Chondrocyte (in vitro differentiated cells): Measurements from ENCODE around the gene RUBCNL. TPM values are rescaled to one million over a fixed set of nuclear protein-coding genes. Genes with fewer than 3 reads are reported as not detected.

ENCODE experiments used
- DNase-seq: peaks from one replicate; pipeline ENCODE4 v3.0.0; 2021; ENCODE audit warnings: mixed read lengths, low spot score
- H3K27ac Mint-ChIP-seq: one replicate; pipeline ENCODE4 v1.8.0; 2021; ENCODE audit warnings: mild to moderate bottlenecking, moderate library complexity, mixed read lengths; ENCODE audit not compliant: unreplicated experiment
- H3K27me3 Mint-ChIP-seq: 2 replicates; pipeline ENCODE4 v1.8.0; 2021; ENCODE audit warnings: low read depth, mixed read lengths
- H3K36me3 Mint-ChIP-seq: 2 replicates; pipeline ENCODE4 v1.8.0; 2021; ENCODE audit warnings: low read depth, mixed read lengths
- H3K4me1 Mint-ChIP-seq: 2 replicates; pipeline ENCODE4 v1.8.0; 2021; ENCODE audit warnings: low read depth, mild to moderate bottlenecking, mixed read lengths
- H3K4me3 Mint-ChIP-seq: one replicate; pipeline ENCODE4 v1.8.0; 2021; ENCODE audit warnings: mild to moderate bottlenecking, moderate library complexity, mixed read lengths; ENCODE audit not compliant: unreplicated experiment
- H3K9me3 Mint-ChIP-seq: 2 replicates; pipeline ENCODE4 v1.8.0; 2021; ENCODE audit warnings: low read depth, mixed read lengths
- total RNA-seq: library from RNA; stranded (reverse); gene quantifications from 3 replicates; pipeline ENCODE4 v1.2.1, GENCODE V29; 2021
- TF ChIP-seq, protein P1 (sequence below): fragments of 200-600 bp; sonication (generic); IDR thresholded peaks from 2 replicates; pipeline ENCODE4 v1.5.0; 2021; ENCODE audit warnings: antibody characterized with exemption, mild to moderate bottlenecking, moderate library complexity

RUBCNL gene
- total RNA-seq, 1 donor from 2014 or later, result 2.0 TPM

DNA sequence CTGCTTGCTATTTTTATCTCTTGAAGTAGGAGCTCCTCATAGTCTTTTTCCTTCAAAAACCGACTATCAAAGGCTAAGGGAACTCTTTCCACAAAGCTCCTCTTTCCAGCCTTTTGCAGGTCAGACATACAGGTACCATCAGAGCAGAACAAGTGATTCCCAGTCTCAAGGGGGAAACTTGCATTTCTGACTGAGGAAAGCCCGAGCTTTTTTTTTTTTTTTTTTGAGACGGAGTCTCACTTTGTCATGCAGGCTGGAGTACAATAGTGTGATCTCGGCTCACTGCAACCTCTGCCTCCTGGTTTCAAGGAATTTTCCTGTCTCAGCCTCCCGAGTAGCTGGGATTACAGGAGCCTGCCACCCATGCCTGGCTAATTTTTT, 32.0 kb downstream of the RUBCNL start:
- H3K4me1 Mint-ChIP-seq, result peaks cover 29% of the 10 kb centered on the region
- peak overlapping the region; percentile 86 for H3K27ac Mint-ChIP-seq
- no peak for DNase-seq
- peaks cover 8% of the 10 kb centered on the region for H3K36me3 Mint-ChIP-seq
- TF ChIP-seq, protein P1, sequence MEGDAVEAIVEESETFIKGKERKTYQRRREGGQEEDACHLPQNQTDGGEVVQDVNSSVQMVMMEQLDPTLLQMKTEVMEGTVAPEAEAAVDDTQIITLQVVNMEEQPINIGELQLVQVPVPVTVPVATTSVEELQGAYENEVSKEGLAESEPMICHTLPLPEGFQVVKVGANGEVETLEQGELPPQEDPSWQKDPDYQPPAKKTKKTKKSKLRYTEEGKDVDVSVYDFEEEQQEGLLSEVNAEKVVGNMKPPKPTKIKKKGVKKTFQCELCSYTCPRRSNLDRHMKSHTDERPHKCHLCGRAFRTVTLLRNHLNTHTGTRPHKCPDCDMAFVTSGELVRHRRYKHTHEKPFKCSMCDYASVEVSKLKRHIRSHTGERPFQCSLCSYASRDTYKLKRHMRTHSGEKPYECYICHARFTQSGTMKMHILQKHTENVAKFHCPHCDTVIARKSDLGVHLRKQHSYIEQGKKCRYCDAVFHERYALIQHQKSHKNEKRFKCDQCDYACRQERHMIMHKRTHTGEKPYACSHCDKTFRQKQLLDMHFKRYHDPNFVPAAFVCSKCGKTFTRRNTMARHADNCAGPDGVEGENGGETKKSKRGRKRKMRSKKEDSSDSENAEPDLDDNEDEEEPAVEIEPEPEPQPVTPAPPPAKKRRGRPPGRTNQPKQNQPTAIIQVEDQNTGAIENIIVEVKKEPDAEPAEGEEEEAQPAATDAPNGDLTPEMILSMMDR, result no peak
- no peak overlapping the region for H3K4me3 Mint-ChIP-seq
- no peaks in the 10 kb centered on the region for H3K27me3 Mint-ChIP-seq
- H3K9me3 Mint-ChIP-seq, result peaks cover 11% of the 10 kb centered on the region

GRCh38 chr13:46354156-46355087, 32.6 kb downstream of the RUBCNL start:
- DNase-seq, result no peak
- peaks cover 11% of the 10 kb centered on the region for H3K9me3 Mint-ChIP-seq
- TF ChIP-seq, protein P1, result no peak
- H3K4me3 Mint-ChIP-seq, result no peak overlapping the region
- H3K36me3 Mint-ChIP-seq, result peaks cover 8% of the 10 kb centered on the region
- peak overlapping the region; percentile 86 for H3K27ac Mint-ChIP-seq
- peaks cover 23% of the 10 kb centered on the region for H3K4me1 Mint-ChIP-seq
- no peaks in the 10 kb centered on the region for H3K27me3 Mint-ChIP-seq

- TF ChIP-seq, protein P1, result no peak
- Mint-ChIP-seq H3K27me3 (no peaks in the 10 kb centered on the region), H3K4me3 (no peak overlapping the region), H3K9me3 (peaks cover 11% of the 10 kb centered on the region), H3K4me1 (peaks cover 18% of the 10 kb centered on the region), H3K27ac (no peak overlapping the region), H3K36me3 (peaks cover 8% of the 10 kb centered on the region)
- no peak for DNase-seq
Measured at GRCh38 chr13:46352805-46353204, 34.2 kb downstream of the RUBCNL start.

- Mint-ChIP-seq H3K4me3 (no peak overlapping the region), H3K27me3 (no peaks in the 10 kb centered on the region), H3K4me1 (peaks cover 16% of the 10 kb centered on the region), H3K36me3 (peaks cover 8% of the 10 kb centered on the region), H3K9me3 (peaks cover 11% of the 10 kb centered on the region), H3K27ac (no peak overlapping the region)
- DNase-seq, result no peak
- TF ChIP-seq, protein P1, result no peak
Measured at GRCh38 chr13:46350003-46350402, 37.0 kb downstream of the RUBCNL start.

DNA sequence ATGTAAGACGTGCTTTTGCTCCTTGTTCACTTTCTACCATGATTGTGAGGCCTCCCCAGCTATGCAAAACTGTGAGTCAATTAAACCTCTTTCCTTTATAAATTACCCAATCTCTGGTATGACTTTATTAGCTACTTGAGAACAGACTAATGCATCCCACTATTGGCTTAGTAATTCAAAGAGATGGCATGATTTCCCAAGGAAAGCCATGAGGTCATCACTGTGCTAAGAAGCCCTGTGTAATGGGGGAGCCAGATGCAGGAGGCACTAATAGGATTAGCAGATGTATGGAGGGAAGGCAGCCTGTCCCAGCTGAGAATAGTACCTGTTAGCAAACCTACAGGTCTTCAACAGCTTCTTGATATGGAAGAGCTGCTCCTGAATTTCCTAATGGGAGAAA, 38.1 kb downstream of the RUBCNL start:
- no peak for DNase-seq
- Mint-ChIP-seq H3K36me3 (peaks cover 5% of the 10 kb centered on the region), H3K9me3 (peaks cover 6% of the 10 kb centered on the region), H3K27ac (no peak overlapping the region), H3K4me1 (peaks cover 9% of the 10 kb centered on the region), H3K27me3 (no peaks in the 10 kb centered on the region), H3K4me3 (no peak overlapping the region)
- TF ChIP-seq, protein P1, result no peak
